GM21717 (cell line): ENCODE results near the gene DACT3.

Experiments
- ATAC-seq: cut with Tn5 transposase; IDR thresholded peaks from one replicate; pipeline ENCODE4 v1.9.1; 2021; ENCODE audit warnings: mild to moderate bottlenecking, moderate library complexity; ENCODE audit not compliant: unreplicated experiment

Gene DACT3

GRCh38 chr19:46615966-46616365, 45.0 kb downstream of the DACT3 start:
- ATAC-seq: no peak

DNA sequence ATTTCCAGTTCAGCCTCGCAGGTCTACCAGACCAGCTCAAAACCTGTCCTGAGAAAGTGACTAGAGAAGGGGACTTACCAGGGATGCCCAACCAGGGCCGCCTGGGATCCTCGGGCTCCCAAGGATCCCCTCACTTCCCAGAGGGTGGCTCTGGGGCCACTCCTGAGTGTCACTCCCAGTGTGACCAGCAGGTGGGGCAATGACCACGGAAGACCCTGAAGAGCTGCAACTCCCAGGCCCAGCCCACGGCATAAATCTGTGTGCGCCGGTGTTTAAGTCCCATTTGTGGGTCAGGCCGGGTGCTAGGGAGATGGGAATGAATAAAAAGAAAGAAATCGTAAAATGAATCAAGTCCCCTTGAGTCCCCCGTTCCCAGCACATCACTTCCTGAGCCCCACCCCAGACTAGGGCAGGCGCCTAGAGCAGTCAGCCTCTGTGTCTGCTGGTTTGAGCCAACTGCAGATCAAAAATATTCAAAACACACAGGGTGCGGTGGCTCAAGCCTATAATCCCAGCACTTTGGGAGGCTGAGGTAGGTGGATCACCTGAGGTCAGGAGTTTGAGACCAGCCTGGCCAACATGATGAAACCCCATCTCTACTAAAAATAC, 46.8 kb downstream of the DACT3 start:
- peak; percentile 34 for ATAC-seq

DNA sequence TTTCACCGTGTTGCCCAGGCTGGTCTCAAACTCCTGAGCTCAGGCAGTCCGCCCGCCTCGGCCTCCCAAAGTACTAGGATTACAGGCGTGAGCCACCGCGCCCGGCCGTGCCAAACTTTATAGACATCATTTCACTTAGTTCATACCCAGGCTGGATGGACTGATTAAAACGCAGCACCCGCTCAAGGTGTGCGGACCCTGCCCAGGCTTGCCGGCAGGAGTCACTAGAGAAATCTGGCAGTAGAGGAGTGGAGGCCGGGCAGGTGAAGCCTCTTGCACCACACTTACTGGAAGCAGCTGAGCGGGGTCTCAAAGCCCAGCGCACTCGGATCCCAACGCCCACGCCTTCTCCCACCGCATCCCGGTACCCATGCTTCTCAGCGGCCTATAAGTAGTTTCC, 47.5 kb downstream of the DACT3 start:
- no peak for ATAC-seq

DNA sequence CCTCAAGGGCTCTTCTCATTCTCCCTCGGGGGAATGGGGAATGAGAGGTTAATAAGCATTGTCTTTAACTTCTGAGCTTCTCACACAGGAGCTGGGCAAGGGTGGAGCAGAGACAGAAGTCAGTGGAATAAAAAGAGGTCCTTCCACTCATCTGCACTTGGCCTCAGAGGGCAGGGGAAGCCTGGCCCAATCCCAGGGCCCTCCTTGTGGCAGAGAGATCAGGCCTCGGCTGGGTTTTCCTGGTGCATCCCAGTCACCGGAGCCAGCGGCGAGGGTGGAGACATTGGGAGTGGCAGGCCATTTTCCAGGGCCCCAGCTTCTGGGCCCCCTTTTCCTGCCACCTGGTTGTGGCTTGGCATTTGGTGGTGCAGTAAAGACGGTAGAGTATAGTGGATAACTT, 49.2 kb downstream of the DACT3 start:
- ATAC-seq: no peak

GRCh38 chr19:46610851-46611770, 49.9 kb downstream of the DACT3 start:
- no peak for ATAC-seq

- no peak for ATAC-seq
Observed at GRCh38 chr19:46610413-46610775, 50.6 kb downstream of the DACT3 start.

DNA sequence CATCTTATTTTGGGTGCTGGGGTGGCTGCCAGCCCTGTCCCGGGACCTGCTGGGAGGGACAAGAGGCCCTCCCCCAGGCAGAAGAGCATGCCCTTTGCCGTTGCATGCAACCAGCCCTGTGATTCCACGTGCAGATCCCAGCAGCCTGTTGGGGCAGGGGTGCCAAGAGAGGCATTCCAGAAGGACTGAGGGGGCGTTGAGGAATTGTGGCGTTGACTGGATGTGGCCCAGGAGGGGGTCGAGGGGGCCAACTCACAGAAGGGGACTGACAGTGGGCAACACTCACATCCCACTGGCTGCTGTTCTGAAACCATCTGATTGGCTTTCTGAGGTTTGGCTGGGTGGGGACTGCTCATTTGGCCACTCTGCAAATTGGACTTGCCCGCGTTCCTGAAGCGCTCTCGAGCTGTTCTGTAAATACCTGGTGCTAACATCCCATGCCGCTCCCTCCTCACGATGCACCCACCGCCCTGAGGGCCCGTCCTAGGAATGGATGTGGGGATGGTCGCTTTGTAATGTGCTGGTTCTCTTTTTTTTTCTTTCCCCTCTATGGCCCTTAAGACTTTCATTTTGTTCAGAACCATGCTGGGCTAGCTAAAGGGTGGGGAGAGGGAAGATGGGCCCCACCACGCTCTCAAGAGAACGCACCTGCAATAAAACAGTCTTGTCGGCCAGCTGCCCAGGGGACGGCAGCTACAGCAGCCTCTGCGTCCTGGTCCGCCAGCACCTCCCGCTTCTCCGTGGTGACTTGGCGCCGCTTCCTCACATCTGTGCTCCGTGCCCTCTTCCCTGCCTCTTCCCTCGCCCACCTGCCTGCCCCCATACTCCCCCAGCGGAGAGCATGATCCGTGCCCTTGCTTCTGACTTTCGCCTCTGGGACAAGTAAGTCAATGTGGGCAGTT, 51.2 kb downstream of the DACT3 start:
- no peak for ATAC-seq

- ATAC-seq: no peak
Observed at GRCh38 chr19:46608581-46609345, 52.2 kb downstream of the DACT3 start.

DNA sequence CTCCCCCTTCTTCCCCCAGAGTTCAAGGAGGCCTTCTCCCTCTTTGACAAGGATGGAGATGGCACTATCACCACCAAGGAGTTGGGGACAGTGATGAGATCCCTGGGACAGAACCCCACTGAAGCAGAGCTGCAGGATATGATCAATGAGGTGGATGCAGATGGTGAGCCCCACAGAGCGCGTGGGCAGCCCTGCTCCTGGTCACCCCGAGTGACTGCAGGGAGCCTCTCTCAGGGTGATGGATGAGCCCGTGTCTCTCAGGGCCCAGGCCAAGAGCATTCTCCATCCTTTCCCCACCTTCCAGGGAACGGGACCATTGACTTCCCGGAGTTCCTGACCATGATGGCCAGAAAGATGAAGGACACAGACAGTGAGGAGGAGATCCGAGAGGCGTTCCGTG, 52.8 kb downstream of the DACT3 start:
- ATAC-seq: no peak

GRCh38 chr19:46607448-46607841, 53.5 kb downstream of the DACT3 start:
- ATAC-seq: no peak

DNA sequence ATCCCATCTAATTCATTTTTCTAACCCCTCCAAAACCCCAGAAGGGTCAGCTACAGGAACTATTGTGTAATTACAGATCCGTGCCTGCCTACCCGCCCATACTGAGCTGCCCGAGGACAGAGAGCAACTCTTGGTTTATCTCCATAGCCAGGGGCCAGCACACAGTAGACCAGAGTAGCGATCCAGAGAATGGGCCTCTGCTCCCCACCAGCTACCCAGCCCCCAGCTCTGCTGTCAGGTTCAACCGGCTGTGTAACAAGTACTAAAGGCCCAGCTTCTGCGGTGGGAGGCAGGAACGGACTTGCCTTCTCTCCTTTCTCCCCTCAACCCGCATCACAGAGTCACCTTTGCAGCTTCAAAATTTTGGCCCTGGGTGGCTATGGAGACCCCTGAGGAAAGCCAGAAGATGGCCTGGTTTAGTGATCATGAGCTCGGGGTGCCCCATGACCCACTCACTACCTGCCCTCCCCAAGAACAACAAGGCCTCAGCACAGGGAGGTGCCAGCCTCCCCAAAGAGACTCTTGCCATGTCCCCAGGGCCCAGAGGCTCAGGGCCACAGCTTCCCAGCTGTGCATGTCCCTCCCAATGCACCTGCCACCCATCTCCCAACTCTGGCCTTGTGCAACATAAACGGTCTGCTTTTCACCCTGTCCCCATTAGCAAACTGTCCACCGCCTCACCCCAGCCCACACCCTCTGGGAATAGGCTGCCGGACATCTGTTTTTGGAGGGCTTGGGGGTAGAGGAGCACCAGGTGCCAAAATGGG, 54.1 kb downstream of the DACT3 start:
- no peak for ATAC-seq

DNA sequence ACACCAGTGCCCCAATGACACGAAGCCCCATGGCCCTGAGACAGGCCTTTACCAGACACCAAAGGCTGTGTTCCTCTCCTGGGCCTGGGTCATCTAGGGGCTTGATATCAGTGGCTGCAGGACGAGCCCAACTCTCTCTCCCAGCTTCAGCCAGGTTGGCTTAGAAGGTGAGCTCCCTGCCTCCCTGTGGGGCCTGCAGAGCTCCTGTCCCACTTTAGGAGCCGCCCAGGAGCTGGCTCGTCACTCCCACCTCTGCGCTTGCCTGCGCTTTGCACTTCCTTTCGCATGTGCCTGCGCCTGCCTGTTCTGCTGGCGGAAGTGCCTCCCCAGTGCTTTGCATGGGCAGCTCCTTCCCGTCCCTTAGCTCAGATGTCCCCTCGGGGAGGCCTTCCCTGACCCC, 55.0 kb downstream of the DACT3 start:
- no peak for ATAC-seq

DNA sequence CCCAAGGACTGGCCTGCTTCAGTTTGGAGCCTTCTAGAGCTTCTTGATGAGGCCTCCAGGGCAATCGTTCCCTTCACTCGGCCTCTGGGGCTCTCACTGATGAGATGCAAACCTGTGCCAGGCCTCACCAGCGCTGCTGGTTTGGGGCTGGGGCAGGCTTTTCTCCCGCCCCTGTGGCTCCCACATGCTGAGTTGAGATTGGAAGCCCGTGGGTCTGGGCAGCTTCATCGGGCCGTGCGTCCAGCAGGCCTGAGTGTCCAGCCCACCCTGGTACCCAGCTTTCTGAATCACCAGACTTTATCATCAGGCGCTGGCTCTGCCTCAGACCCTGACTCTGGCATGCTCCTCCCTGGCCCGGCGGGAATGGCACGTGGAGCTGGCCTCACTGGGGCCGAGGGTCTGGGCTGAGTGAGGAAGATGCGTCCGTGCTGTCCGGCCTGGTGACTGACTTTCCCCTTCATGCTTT, 55.6 kb downstream of the DACT3 start:
- ATAC-seq: no peak

DNA sequence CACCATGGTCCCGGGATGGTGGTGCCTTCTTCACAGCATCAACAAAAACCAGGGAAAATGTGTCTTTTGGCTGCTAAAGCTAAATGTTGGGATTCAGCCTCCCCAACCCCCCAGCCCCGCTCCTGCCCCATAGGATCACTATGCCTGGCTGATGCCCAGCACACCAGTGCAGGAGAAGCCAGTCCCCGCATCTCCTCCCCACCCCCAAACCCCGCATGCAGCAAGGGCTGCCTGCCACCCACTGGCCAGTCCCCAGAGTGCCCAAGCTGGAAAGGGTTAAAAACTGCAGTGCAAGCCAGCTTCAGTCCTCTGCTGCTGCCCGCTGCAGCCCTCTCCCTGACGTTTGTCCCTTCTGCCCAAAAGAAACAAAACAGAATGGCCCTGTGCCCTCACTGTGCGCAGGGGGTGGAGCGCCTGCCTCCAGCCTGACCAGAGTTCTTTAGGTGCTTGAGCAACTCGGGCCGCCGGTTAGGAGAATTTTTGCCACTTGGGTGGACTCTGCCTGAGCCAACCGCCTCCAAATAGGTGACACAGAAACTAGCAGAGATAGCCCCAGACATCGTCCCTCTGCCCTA, 56.1 kb downstream of the DACT3 start:
- ATAC-seq: no peak

GRCh38 chr19:46603752-46604231, 57.2 kb downstream of the DACT3 start:
- ATAC-seq: no peak

- ATAC-seq: no peak
Observed at GRCh38 chr19:46603195-46603637, 57.8 kb downstream of the DACT3 start.

- ATAC-seq: no peak
Observed at GRCh38 chr19:46602392-46603194, 58.4 kb downstream of the DACT3 start.
